Activated CD4-positive, alpha-beta T cell treated with anti-CD3 and anti-CD28 coated beads, Interleukin-10, Interleukin-2, amounts not matched to agents 100 ng/mL and 50 ng/mL, durations not matched to agents 16 hours and 8 hours (primary cell): ENCODE measurements around the gene PRRC2B.

Source experiments
- DNase-seq: peaks from one replicate; pipeline ENCODE4 v3.0.0-alpha.2; 2020

The PRRC2B gene

DNA sequence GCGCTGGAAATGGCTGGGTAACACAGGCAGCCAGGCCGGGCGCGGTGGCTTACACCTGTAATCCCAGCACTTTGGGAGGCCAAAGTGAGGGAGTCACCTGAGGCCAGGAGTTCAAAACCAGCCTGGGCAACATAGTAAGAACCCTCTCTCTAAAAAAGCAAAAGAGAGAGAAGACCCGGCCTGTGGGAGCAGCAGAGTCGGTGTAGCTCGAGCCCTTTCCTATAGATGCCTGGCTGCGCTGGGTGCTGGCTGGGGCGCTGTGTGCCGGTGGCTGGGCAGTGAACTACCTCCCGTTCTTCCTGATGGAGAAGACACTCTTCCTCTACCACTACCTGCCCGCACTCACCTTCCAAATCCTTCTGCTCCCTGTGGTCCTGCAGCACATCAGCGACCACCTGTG is 127.9 kb downstream of the PRRC2B start:
- DNase-seq: no peak

DNA sequence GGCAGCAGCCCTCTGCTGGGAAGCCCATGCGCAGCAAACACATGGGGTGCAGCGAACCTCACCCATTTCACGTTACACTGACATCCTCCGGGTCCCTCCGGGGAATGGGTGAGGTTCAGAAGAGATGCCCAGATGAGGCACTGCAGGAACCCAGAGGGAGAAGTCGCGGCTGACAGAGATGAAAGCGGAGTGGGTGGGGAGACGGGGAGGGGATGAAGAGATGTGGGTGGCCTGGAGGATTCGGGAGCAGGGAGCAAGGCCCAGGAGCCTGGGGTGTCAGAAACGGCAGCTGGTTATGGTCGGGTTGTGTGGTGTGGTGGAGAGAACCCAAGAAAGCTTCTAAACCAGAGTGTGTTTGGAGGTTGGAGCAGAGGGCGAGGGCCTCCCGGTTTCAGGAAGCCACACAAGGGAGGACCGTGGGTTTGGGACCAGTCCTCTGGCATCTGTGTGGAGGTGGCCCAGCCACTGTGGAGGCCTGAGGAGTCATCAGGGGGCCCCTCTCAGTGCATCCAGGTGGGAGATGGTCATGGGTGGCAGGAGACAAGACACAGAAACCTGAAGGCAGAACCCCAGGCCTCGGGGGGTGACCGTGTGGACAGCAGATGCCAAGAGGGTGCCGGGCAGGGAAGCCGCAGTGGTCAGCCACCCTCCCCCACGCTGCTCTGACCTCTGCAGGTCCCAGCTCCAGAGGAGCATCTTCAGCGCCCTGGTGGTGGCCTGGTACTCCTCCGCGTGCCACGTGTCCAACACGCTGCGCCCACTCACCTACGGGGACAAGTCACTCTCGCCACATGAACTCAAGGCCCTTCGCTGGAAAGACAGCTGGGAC is 128.6 kb downstream of the PRRC2B start:
- DNase-seq: no peak

DNA sequence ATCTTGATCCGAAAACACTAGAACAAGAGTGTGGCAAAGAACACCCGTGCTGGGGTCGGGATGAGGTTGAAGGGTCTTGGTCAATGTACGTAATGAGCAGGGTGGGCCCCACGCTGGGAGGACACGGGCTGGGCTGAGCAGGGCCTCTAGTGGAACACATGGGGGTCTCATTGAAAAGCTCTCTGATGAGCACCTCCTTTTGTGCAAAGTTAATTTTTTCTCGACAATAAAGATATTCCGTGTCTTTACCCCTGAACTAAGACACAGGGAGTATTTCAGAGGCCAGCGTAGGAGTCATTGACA is 129.2 kb downstream of the PRRC2B start:
- DNase-seq: no peak

DNA sequence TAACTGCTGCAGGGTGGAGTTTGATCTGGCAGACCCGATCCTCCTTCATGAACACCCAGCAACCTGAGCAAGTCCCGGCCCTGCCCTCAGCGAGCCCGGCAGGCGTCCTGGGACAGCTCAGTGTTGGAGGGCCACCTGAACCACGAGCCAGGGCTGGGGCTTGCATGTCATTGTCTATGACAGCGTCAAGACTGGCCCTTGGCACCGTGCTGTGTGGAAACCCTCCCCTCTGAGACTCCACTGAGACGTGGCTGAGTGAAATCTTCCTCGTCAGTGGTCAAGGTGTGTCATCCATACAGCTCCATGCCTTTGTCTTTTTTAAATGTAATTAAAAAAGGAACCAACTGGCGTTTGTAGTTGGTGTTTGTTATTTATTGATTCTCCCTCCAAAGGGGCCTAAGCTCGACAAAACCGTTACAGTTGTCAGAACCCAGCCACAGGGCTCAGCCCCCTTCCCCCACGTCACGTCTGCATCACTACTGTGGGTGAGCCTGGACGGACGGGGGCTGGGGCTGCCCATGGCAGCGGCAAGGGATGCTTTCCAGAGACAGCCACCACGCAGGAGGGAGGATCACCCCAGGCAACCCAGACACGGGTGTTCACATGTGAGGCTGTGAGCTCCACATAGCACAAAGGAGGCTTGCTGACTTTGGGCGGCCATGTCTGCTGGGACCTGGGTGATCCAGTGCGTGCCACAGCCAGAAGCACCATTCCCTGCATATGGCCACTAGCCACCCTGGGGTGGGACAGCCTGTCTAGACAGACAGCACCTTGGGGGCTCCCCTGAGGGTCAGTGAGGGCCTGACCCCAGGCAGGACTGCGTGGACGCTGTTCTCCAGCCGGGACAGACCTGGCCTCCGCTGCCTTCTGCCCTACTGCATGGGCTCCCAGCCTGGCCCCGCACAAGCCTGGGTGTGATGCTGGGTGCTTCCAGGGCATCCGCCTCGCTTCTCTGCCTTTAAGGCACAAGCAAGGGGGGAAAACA is 129.9 kb downstream of the PRRC2B start:
- DNase-seq: no peak

DNA sequence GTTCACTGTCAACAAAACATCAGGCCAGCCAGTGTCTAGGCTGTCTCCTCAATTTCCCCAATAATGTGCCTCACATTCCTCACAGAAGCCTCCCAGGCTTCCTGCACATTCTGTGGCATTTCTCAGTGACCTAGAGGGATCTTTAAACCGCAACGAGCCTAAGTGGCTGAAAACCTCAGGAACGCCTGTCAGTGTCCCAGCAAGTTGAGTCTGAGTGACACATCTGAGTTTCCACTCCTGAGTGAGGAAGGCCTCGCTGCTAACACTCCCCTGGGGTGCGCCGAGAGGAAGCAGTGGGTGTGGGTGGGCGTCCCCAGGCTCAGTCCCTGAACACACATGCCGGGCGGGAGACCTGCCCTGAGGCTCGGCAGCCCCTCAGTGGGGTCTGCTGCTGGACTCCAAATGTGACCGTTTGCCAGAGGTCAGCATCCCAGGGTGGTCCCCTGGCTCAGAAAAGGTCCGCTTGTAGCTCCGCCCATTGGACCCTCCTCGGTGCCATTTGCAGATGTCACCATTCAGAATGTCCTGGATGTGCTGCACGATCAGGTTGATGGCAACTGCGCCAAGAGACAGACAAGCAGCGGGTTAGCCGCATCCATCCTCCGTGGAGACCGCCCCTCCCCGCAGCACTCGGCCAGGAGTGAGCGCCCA is 130.9 kb downstream of the PRRC2B start:
- no peak for DNase-seq

DNA sequence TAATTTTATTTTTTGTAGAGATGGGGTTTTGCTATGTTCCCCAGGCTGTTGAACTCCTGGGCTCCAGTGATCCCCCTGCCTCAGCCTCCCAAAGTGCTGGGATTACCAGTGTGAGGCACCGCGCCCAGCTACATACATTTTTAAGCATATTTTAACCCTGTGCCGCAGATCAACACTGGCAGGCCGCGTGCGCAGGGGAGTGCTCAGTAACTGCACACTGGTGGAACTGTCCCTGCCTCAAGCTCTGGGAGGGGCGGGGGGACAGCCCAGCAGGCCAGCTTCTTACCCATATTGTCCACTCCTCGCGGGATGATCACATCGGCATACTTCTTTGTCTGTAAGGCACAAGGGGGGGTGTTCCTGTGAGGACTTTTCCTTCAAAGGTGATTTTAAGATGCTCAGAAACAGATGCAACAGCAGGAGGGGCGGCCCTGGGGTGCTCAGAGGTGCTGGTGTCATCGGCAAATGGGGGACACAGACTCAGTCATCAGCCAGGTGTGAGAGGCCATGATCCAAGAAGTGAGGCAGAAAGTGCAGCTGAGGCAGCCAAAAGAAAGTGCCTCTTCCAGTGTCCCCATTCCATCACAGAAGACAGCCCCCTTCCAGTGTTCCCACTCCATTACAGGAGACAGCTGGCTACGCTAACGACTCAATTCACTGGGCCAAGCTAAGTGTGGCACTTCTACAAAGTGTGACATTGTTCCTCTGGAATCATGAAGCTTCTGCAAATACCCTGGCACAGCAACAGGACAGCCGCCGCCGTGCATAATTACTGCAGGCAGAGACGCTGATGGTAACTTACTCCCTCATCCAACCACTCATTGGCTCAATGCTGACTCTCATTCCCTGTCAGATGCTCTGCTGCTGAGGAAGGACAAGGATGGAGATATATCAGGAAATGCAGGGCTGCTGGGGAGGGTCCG is 132.0 kb downstream of the PRRC2B start:
- no peak for DNase-seq

DNA sequence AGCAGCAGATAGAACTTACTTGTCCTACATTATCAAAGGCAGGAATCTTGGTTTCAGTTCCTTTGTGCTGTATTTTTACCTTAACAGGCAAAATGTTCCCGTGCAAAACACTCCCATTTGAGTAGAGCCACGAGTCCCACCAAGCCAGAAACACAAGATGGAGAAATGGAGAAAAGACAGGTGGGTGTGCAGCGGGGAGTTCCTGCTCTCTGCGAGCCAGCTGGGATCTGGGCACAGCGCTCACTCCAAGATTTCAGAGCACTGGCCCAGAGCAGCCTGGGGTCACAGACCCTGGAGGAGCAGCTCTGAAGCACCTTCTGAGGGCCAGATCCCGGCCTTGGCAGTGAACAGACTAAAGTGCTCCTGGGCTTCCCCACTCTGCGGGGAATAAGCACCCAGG is 134.3 kb downstream of the PRRC2B start:
- DNase-seq: no peak

DNA sequence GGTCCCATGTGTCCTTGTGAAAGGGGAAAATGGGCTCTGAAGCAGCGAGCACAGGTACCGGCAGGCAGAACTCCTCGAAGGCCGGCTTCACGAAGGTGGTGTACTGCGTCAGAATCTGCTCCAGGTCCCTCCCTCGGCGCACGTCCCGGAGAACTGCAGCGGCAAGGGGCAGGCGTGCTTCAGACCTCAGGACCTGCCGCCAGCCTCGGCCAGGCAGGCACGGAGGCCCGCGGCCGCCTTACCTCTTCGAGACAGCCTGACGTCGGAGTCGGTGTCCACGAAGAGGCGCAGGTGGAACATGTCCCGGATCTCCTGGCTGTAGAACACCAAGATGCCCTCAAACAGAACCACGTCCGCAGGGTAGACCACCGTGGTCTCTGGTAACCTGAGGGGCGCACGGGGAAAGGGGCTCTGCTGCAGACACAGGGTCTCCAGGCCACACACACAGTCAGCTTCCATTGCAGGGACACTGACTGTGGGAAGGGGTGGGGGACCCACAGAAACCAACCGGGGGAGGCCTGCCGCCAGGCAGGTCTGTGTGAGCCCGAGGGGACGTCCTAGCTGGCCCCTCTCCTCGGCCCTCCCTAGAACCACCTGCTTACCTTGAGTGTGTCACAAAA is 135.1 kb downstream of the PRRC2B start:
- DNase-seq: no peak

DNA sequence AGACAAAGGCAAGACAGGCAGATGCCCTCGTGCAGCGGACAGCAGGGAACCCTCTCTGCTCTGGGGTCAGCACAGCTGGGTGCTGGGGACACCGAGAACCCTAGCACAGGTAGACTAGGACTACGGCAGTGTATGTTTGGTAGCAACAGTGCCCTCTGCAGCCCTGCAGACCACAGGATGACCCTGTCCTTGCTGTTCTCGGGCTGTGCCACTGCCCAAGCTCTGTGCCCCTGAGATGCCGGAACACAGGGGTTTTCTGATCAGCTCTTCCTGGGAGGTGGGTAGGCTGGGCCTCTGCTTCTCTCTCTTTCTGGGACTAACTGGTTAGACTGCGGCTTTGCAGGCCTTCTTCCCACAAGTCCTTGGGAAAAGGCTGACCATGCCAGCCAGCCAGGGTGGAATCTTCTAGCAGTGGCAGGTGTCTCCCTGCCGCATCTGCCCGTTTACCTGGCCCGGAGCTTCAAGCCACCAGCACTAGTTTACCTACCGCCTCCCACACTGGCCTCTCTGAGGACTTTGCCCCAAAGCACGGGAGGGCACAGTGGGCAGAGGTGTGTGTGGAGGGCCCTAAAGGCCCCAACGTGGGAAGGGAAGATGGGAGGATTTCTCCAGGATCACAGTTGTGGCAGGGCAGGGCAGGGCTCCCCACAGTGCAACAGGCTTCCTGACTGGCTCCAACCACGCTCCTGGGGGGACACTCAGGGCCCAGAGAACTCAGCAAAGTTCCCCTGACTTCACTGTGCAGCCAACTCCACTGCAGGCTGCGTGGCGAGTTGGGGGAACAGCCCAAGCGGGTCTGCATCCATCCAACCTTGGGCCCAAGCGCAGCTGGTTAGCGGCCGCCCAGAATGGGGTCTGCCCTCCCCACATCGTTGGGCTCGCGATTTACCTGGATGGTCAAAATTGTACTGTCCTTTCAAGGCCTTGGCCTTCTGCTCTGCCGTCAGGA is 136.0 kb downstream of the PRRC2B start:
- no peak for DNase-seq

DNA sequence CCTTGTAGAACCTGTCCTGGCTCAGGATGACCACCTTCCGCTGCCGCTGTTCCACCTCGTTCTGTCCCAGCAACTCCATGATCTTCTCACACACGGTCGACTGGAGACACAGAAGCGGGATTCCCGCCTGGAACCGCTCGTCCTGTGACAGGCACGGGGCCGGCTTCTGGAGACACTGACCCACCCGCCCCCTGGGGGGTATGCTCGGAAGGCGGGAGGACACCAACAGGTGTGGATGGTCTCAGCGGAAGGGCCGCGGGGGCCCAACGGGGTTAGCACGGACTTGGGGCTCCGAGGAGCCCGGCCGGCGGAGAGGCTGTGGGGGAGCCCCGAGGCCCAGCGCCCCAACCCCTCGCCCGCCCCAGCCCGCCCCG is 136.6 kb downstream of the PRRC2B start:
- DNase-seq: peak; percentile 22

DNA sequence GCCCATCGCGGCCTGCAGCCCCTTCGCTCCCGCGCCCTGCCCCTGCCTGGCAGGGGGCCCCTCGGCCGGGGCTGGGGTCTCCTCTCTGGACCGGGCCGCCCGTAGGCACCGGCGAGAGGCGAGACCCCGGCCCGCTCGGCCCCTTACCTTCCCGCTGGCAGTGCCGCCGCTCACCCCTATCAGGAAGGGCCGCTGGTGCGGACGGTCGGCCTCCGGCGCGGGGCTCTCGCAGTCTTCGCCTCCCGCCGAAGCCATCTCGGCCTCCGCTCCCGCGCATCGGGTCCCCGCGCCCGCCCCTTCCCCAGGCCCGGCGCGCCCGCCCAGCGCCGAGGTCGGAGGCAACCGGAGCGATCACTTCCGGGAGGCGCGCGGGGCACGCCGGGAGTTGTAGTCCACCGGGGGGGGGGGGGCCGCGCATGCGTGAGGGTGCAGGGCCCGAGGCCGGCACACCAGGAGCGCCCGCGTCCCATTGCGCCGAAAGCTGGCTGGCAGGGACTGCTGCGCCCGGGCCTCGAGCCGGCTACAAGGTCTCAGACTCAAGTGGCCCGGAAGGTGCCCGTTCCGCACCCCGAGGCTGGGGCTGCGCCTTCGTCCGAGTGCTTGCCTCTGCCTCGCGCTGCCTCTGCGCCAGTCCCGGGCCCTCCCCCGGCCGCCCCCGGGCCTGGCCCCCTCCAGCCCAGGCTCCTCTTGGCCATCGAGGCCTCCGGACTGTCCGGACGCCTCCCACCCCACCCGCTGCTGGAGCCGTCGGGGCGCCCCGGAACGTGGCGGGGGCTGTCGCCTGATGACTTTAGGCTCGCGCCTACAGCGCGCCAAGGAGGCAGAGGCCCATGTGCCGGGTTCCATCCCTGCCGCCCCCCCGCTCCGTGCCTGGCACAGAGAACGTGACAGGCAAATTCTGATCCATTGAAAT is 137.3 kb downstream of the PRRC2B start, which contains the start of gene UCK1:
TSS of gene UCK1 (minus strand) at position 344 of the 913 bp plus-strand sequence. CDS start at position 255, 89 bp downstream.
- peak; percentile 85 for DNase-seq

DNA sequence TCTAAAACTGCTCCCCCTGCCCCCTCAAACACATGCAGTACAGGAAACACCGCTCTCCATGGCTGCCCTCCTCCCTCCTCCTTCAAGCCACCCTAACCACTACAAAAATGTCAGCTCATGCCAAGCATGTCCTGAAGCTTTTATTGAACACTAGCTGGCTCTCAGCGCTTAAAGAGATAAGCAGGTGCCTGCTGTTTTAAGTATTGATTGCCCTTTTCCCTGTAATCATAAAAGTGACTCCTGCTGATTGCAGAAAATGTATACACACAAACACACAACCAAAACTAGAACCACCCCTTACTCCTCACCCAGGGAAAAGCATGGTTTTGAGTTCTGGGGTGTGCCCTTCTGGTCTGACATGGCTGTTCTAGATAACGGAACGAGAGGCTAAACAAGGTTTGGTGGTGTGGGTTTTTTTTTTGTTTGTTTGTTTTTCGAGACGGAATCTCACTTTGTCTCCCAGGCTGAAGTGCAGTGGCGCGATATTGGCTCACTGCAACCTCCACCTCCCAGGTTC is 140.9 kb downstream of the PRRC2B start:
- no peak for DNase-seq

DNA sequence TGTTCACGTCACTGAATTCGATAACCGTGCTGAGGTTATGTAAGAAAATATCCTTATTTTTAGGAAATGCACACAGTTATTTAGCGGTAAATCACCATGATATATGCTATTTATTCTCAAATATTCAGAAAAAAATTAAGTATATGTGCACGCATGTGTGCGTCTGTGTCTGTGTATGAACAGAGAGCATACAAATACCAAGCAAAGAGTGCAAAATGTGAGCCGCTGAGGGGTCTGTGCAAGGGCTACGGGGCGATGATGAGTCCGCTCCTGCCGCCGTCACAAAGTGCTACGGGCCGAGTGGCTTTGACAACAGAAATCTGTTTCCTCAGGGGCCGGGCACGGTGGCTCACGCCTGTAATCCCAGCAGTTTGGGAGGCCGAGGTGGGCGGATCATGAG is 144.1 kb downstream of the PRRC2B start:
- DNase-seq: no peak

DNA sequence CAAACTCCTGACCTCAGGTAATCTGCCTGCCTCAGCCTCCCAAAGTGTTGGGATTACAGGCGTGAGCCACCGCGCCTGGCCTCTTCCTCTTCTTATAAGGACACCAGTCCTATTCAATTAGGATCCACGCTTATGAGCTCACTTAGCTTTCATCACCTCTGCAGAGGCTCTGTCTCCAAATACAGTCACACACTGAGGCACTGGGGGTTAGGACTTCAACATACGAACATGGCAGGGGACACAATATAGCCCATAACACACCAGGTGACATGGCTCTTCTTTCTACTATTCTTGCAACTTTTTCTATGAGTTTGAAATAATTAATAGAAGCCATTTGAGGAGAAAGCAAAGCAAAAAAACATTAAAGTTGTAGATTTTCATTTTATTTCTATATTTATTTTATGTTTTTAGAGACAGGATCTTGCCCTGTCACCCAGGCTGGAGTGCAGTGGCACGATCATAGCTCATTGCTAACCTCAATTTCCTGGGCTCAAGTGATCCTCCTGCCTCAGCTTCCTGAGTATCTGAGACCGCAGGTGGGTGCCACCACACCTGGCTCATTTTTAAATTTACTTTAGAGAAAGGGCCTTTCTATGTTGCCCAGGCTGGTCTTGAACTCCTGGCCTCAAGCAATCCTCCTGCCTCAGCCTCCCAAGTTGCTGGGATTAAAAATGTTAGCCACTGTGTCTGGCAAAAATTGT is 145.5 kb downstream of the PRRC2B start:
- no peak for DNase-seq

DNA sequence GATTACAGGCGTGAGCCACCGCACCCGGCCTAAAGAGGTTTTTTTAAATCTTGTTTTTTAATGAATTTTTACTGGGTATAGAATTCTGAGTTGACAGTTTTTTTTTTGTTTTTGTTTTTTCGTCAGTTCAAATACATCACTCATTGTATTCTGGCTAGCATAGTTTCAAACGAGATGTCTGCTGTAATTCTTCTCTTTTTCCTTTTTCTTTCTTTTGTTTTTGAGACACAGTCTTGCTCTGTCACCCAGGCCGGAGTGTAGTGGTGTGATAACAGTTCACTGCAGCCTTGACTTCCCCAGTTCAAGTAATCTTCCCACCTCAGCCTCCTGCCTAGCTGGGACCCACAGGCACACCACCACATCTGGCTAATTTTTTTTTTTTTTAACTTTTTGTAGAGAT is 149.3 kb downstream of the PRRC2B start:
- no peak for DNase-seq

DNA sequence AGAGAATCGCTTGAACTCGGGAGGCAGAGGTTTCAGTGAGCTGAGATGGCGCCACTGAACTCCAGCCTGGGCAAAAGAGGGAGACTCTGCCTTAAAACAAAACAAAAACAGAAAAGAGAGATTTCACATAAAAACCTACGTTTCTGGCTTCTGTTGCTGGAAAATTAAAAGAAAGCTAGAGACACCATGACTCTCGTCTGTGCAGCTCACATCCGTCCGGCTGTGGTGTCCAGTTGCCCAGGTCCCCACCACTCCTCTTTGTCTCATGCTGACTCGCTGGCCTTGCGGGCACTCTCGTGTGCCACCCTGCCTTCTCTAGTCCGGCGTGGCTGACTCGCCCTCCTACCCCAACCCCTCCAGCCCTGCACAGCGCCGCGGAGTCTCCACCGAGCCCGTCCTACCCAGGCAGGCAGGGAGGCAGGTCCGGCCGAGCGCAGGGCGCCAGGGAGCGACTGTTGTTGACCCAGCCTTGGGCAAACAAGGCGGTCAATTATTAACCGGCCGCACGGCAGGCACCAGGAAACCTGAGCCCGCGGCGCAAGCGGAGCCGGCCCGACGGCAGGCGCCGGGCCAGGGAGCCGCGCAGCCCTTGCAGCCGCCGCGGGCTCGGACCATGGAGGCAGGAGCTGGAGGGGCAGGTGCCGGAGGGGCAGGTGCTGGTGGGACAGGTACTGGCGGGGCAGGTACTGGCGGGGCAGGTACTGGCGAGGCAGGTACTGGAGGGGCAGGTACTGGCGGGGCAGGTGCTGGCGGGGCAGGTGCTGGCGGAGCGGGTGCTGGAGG is 151.3 kb downstream of the PRRC2B start, which contains the start of gene PRRT1B:
TSS of gene PRRT1B (plus strand) at position 521 of the 783 bp plus-strand sequence. CDS start at position 614, 93 bp downstream.
- DNase-seq: no peak

DNA sequence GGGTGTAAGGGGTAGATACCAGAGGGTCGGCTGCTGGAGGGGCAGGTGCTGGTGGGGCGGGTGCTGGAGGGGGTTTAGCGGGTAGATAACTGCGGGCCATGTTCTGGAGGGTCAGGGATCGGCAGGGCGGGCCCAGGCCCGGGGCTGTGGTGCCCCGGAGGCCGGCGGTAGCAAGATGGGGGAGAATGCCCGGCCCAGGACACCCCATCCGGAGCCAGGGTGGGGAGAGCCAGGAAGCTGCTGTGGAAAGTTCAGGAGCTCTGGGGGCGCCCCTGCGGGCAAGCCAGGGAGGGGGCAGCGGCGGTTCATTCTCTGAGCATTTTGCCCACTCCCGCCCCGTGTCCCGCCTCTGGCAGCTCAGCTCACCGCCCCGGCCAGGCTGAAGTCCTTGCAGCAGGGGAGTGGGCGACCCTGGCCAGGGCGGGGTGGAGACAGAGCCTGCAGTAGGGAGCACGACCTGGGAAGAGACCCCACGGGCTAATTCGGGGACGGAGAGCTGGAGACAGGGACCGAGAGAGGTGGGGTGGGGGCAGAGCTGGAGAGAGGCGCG is 152.0 kb downstream of the PRRC2B start:
- DNase-seq: no peak
